ENCODE data around the gene ZFY. TPM values are rescaled to one million over a fixed set of nuclear protein-coding genes. Genes with fewer than 3 reads are reported as not detected.

ZFY gene
- total and polyA plus RNA-seq, 2 of the 8 experiments (the other 6 are each of a cell fraction or from before 2014, with no cell fraction given): 1.5 to 8.9 TPM

DNA sequence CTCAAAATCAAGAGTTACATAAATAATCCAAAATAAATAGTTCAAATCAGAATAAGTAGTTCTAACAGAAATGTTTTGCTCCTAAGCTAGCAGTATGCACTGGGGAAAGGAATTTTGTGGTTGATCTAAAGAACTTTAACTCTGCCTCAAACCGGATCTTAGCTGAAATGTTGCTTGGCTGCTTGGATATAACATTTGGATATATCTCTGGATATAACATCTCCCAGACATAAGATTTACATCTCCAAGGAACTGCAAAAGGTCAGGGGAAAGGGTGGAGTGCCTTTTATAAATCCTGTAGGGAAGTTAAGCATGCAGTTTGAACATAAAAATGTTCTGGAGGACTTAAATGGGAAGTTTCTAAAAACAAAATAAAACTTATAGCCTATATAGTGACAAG is 83.4 kb downstream of the ZFY start:
- POLR2A ChIA-PET (ENCODE audit: partially characterized antibody): no interaction called here

More for the DNA sequence above, 83.4 kb downstream of the ZFY start:
- H4K8ac ChIP-seq (ENCODE audit: extremely low read depth, insufficient read depth, low read length): no peak overlapping the region
- H2AFZ ChIP-seq (ENCODE audit: low read length): no peak overlapping the region
- H3K9ac ChIP-seq (replicated peaks in 1 of 4; ENCODE audit: extremely low read depth in 1 of 4, low read depth in 3 of 4, low read length in 3 of 4): no peak overlapping the region
- H4K20me1 ChIP-seq (replicated peaks in 1 of 2; ENCODE audit: control insufficient read depth in 1 of 2, insufficient read depth in 2 of 2, low read length in 2 of 2): no peaks in the 10 kb centered on the region
- no peak overlapping the region for H2BK120ac ChIP-seq (replicated peaks; ENCODE audit: low read depth, low read length)
- no peaks in the 10 kb centered on the region for H3K27me3 ChIP-seq (replicated peaks in 1 of 4; ENCODE audit: control insufficient read depth in 3 of 4, extremely low read depth in 1 of 4, insufficient read depth in 3 of 4, low read length in 3 of 4)
- no peak for TF ChIP-seq JUN (IDR thresholded peaks at IDR 0.05; ENCODE audit: low read depth, low read length)
- no peak for TF ChIP-seq SIRT6 (IDR thresholded peaks at IDR 0.05; ENCODE audit: low read length)
- no peak overlapping the region for H4K5ac ChIP-seq (ENCODE audit: insufficient read length, low read depth, low read length)
- H3K79me2 ChIP-seq (ENCODE audit: control insufficient read depth in 1 of 2, insufficient read depth in 2 of 2, low read length in 2 of 2): no peaks in the 10 kb centered on the region
- H3K23me2 ChIP-seq (ENCODE audit: low read depth, low read length): no peaks in the 10 kb centered on the region
- H3K36me3 ChIP-seq (ENCODE audit: control insufficient read depth in 2 of 4, insufficient read depth in 4 of 4, low read length in 3 of 4): no peaks in the 10 kb centered on the region
- H3K23ac ChIP-seq (ENCODE audit: insufficient read length): no peak overlapping the region
- H3K4me1 ChIP-seq (replicated peaks in 1 of 4; ENCODE audit: control insufficient read depth in 3 of 4, insufficient read depth in 4 of 4, low read length in 3 of 4): no peaks in the 10 kb centered on the region
- H2AK5ac ChIP-seq (ENCODE audit: low read depth, low read length): no peak overlapping the region
- no peak overlapping the region for H2BK5ac ChIP-seq (ENCODE audit: low read depth, low read length)
- H2BK15ac ChIP-seq (ENCODE audit: low read length): no peak overlapping the region
- no peak overlapping the region for H3K4me2 ChIP-seq (ENCODE audit: insufficient read depth in 1 of 2, low read depth in 2 of 2, low read length in 2 of 2)
- DNase-seq (ENCODE audit: low read depth in 1 of 2, low spot score in 2 of 2) (no peak), FAIRE-seq (no peak)
- H3K27ac ChIP-seq (ENCODE audit: low read depth, low read length): no peak overlapping the region
- H3K14ac ChIP-seq (ENCODE audit: insufficient read length): no peak overlapping the region
- CTCF ChIA-PET (ENCODE audit: partially characterized antibody): no interaction called here
- no peak overlapping the region for H4K91ac ChIP-seq (replicated peaks; ENCODE audit: insufficient read length, low read length)
- no peak overlapping the region for H3K56ac ChIP-seq (replicated peaks; ENCODE audit: insufficient read length, low read depth, low read length)
- no peak overlapping the region for H3K4ac ChIP-seq (replicated peaks; ENCODE audit: insufficient read length, low read depth, low read length)
- H3K9me3 ChIP-seq (ENCODE audit: insufficient read depth in 2 of 2, low read depth in 1 of 2, low read length in 1 of 2): no peaks in the 10 kb centered on the region
- H2BK12ac ChIP-seq (ENCODE audit: low read depth, low read length): no peak overlapping the region
- H3K4me3 ChIP-seq (ENCODE audit: extremely low read depth in 1 of 4, insufficient read depth in 2 of 4, low read depth in 3 of 4, low read length in 4 of 4): no peak overlapping the region
- WGBS, 2 experiments (ENCODE audit: extremely low coverage in 1 of 2, insufficient coverage in 1 of 2, insufficient read length in 1 of 2, insufficient replicate concordance in 2 of 2, low coverage in 1 of 2, low lambda C conversion rate in 2 of 2, missing lambda C conversion rate in 1 of 2): 90% methylated on average over 1 of the region's 1 CpG; no CpG with 5 or more reads in 1 of the 2 experiments
- H3K79me1 ChIP-seq (ENCODE audit: low read depth, low read length): no peaks in the 10 kb centered on the region
- no peak overlapping the region for H3K18ac ChIP-seq (ENCODE audit: extremely low read depth, low read length)
- H2BK20ac ChIP-seq (ENCODE audit: low read length): no peak overlapping the region

All from H1 (cell line).